K562 (cell line): ENCODE data around the gene PPM1F. TPM values are rescaled to one million over a fixed set of nuclear protein-coding genes. Genes with fewer than 3 reads are reported as not detected.

ENCODE experiments used
- CHD1 ChIP-seq: fragments of 200-600 bp; sonication (generic); IDR thresholded peaks from one replicate; pipeline ENCODE4 v1.6.1; 2012; ENCODE audit warnings: mild to moderate bottlenecking, moderate library complexity, low read length, inconsistent platforms
- CHD7 ChIP-seq: fragments of 200-600 bp; sonication (generic); IDR thresholded peaks from one replicate; pipeline ENCODE4 v1.6.1; 2012; ENCODE audit warnings: mild to moderate bottlenecking, low read depth, low read length, inconsistent platforms
- CTCF ChIP-seq, 3 experiments: IDR thresholded peaks in 2 of 3; conservative IDR thresholded peaks in 1 of 3; 2 replicates each; pipeline ENCODE4 v1.5.1; 2011 to 2012; ENCODE audit warnings: low read length in 3 of 3, mild to moderate bottlenecking in 3 of 3, control low read depth in 2 of 3, improper control_type of control experiment in 1 of 3, inconsistent platforms in 1 of 3, low read depth in 1 of 3, mixed read lengths in 1 of 3, moderate library complexity in 1 of 3; ENCODE audit not compliant: insufficient read depth in 2 of 3
- KAT8 ChIP-seq: fragments of 450-650 bp; IDR thresholded peaks from 2 replicates; pipeline ENCODE4 v1.6.1; 2016; ENCODE audit warnings: low read depth, mild to moderate bottlenecking
- NFATC3 ChIP-seq: fragments of 450-650 bp; IDR thresholded peaks from 2 replicates; pipeline ENCODE4 v1.6.1; 2017; ENCODE audit warnings: mild to moderate bottlenecking
- SETDB1 ChIP-seq: IDR thresholded peaks from one replicate; pipeline ENCODE4 v1.6.1; 2012; ENCODE audit warnings: low read length, control low read depth, inconsistent platforms
- SIX5 ChIP-seq, 2 experiments: IDR thresholded peaks; 2 replicates each; pipeline ENCODE4 v1.6.1; 2011; ENCODE audit warnings: low read length in 2 of 2, borderline replicate concordance in 1 of 2, low read depth in 1 of 2, mild to moderate bottlenecking in 1 of 2, moderate library complexity in 1 of 2; ENCODE audit not compliant: insufficient read depth in 1 of 2
- ZBTB1 ChIP-seq: sonication (generic); formaldehyde crosslinking; IDR thresholded peaks from 2 replicates; pipeline ENCODE4 v1.8.1; 2023; ENCODE audit warnings: missing genetic modification reagents, low read depth, mild to moderate bottlenecking, borderline replicate concordance
- ZNF766 ChIP-seq: fragments of 200-800 bp; sonication (Bioruptor generic); conservative IDR thresholded peaks from 2 replicates; pipeline ENCODE4 v1.6.1; 2016; ENCODE audit warnings: missing genetic modification characterization, missing compliant biosample characterization
- polyA plus RNA-seq, 8 experiments: library from polyadenylated mRNA; depleted of rRNA in 4 of 8; stranded (reverse) in 5 of 8; unstranded in 3 of 8; fragments of >200 nt; fragmentation: Nextera tagmentation in 2 of 8; fragmentation: Illumina TruSeq in 1 of 8; extraction: Ambion mirVana in 2 of 8; extraction: Trizol in 1 of 8; gene quantifications; 2 replicates each; pipeline versions ENCODE4 v1.2.1 to v1.2.3, GENCODE V29; 2011 to 2014; ENCODE audit warnings: inconsistent platforms in 1 of 8, missing spikeins in 1 of 8
- total RNA-seq, 7 experiments: library from RNA; depleted of rRNA in 6 of 7; stranded (reverse); fragments of >200 nt in 6 of 7; fragmentation: Illumina TruSeq in 2 of 7; extraction: Trizol in 2 of 7; gene quantifications; 2 replicates each; pipeline versions ENCODE4 v1.2.1 to v1.2.3, GENCODE V29; 2011 to 2021; ENCODE audit warnings: low replicate concordance in 1 of 7

Gene PPM1F
- total and polyA plus RNA-seq, 9 of the 15 experiments (the other 6 are each of a cell fraction or from before 2014, with no cell fraction given) = 2.1 to 159 (median 64.0) TPM

- TF ChIP-seq CTCF (IDR thresholded peaks at IDR 0.05 in 2 of 3, conservative IDR thresholded peaks at IDR 0.05 in 1 of 3; ENCODE audit: insufficient read depth in 2 of 3, low read depth in 1 of 3, low read length in 3 of 3) (peak; percentile 99 to 100 (median 100)), CHD1 (peak; percentile 56), SIX5 (IDR thresholded peaks at IDR 0.05; ENCODE audit: borderline replicate concordance in 1 of 2, insufficient read depth in 1 of 2, low read depth in 1 of 2, low read length in 2 of 2) (peak in 1 of 2 experiments; percentile 2; a peak in 1 of 4 replicates), SETDB1 (peak; percentile 100), CHD7 (peak; percentile 10), KAT8 (no peak), ZBTB1 (CRISPR knock-in tag) (no peak), NFATC3 (no peak), ZNF766 (CRISPR knock-in tag) (no peak)
Measured at GRCh38 chr22:21952586-21953571, at the start of gene PPM1F (continued).
